Neutrophil (primary cell): ENCODE data around the gene C4A.

Experiments used
- H3K27ac ChIP-seq: fragments of 200-600 bp; sonication (generic); 2 replicates; pipeline ENCODE4 v1.5.1; 2016; ENCODE audit warnings: mild to moderate bottlenecking, moderate library complexity
- H3K27me3 ChIP-seq: fragments of 200-600 bp; sonication (generic); 2 replicates; pipeline ENCODE4 v1.6.0; 2016; ENCODE audit warnings: mild to moderate bottlenecking
- H3K36me3 ChIP-seq: fragments of 200-600 bp; sonication (generic); 2 replicates; pipeline ENCODE4 v1.5.1; 2017
- H3K4me1 ChIP-seq, 2 experiments: fragments of 200-600 bp in 1 of 2; sonication (generic) in 1 of 2; 1 replicate in 1 of 2; 2 replicates in 1 of 2; pipeline versions ENCODE4 v1.5.1 to v1.6.1; 2013 to 2016; ENCODE audit warnings: low read depth in 1 of 2, low read length in 1 of 2, mild to moderate bottlenecking in 1 of 2, moderate library complexity in 1 of 2; ENCODE audit not compliant: control insufficient read depth in 1 of 2, insufficient read depth in 1 of 2
- H3K4me3 ChIP-seq, 2 experiments: fragments of 200-600 bp in 1 of 2; sonication (generic) in 1 of 2; 1 replicate in 1 of 2; 2 replicates in 1 of 2; pipeline ENCODE4 v1.5.1; 2013 to 2016; ENCODE audit warnings: low read depth in 1 of 2, low read length in 1 of 2, mild to moderate bottlenecking in 1 of 2, moderate library complexity in 1 of 2
- H3K9me3 ChIP-seq: fragments of 200-600 bp; sonication (generic); 2 replicates; pipeline ENCODE4 v1.5.1; 2016
- CTCF ChIP-seq: fragments of 200-600 bp; sonication (generic); IDR thresholded peaks from 2 replicates; pipeline ENCODE4 v1.5.1; 2016; ENCODE audit warnings: antibody characterized with exemption

Gene C4A

GRCh38 chr6:32050562-32050961 lies 68.7 kb downstream of the C4A start:
- Histone ChIP-seq H3K27ac (no peak overlapping the region), H3K4me1 (no peaks in the 10 kb centered on the region), H3K27me3 (no peaks in the 10 kb centered on the region), H3K36me3 (no peaks in the 10 kb centered on the region), H3K4me3 (no peak overlapping the region), H3K9me3 (no peaks in the 10 kb centered on the region)
- no peak for TF ChIP-seq CTCF
